Measurements from ENCODE around the gene SMPD3. TPM values are rescaled to one million over a fixed set of nuclear protein-coding genes. Genes with fewer than 3 reads are reported as not detected.

Gene SMPD3
- total RNA-seq, 1 experiment from 2014 or later, result 0.17 TPM

DNA sequence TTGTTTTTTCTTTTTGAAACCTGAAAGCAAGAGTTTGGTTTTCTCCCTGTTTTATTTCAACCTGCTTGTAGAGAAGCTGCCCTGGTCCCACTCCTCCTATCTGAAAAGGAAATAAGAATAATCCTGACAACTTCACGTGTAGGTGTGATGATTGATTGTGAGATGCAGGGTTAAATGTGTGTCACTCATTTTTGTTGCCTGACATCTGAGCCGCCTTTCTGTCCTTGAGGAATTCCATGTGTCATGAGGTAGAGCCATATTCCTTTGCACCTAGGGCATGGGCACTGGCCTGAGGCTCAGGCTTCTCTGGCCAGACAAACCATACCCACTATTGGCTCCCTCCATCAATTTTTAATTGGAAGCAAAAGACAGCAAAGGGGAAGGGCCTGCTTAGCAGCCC is 10.2 kb upstream of the SMPD3 start:
- no peak overlapping the region for H3K4me3 ChIP-seq (ENCODE audit: low read depth, low read length, poor library complexity, severe bottlenecking)
- H3K9me3 ChIP-seq (ENCODE audit: low read depth, low read length, poor library complexity, severe bottlenecking), result no peaks in the 10 kb centered on the region
- no peaks in the 10 kb centered on the region for H3K36me3 ChIP-seq (ENCODE audit: insufficient read depth, low read length, poor library complexity, severe bottlenecking)
- CTCF ChIA-PET, result no interaction called here
- no peak for TF ChIP-seq EZH2 (IDR thresholded peaks at IDR 0.05; ENCODE audit: borderline replicate concordance, low read depth, low read length, poor library complexity, severe bottlenecking)
- TF ChIP-seq, protein P1, sequence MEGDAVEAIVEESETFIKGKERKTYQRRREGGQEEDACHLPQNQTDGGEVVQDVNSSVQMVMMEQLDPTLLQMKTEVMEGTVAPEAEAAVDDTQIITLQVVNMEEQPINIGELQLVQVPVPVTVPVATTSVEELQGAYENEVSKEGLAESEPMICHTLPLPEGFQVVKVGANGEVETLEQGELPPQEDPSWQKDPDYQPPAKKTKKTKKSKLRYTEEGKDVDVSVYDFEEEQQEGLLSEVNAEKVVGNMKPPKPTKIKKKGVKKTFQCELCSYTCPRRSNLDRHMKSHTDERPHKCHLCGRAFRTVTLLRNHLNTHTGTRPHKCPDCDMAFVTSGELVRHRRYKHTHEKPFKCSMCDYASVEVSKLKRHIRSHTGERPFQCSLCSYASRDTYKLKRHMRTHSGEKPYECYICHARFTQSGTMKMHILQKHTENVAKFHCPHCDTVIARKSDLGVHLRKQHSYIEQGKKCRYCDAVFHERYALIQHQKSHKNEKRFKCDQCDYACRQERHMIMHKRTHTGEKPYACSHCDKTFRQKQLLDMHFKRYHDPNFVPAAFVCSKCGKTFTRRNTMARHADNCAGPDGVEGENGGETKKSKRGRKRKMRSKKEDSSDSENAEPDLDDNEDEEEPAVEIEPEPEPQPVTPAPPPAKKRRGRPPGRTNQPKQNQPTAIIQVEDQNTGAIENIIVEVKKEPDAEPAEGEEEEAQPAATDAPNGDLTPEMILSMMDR (conservative IDR thresholded peaks at IDR 0.05; ENCODE audit: low read depth, low read length), result no peak
- DNase-seq (ENCODE audit: low spot score), result no peak
- intact Hi-C loops (cut with micrococcal nuclease; ENCODE audit: unreplicated experiment), result no loop called here
- no TSS peak for BruUV-seq (replicated peaks)
- no peaks in the 10 kb centered on the region for H3K4me1 ChIP-seq (ENCODE audit: insufficient read depth, low read length, poor library complexity, severe bottlenecking)
- H3K27me3 ChIP-seq (replicated peaks; ENCODE audit: insufficient read depth, low read depth, low read length, poor library complexity), result peaks cover 13% of the 10 kb centered on the region
- no peak overlapping the region for H3K27ac ChIP-seq (ENCODE audit: low read depth, low read length, poor library complexity, severe bottlenecking)
- POLR2A ChIA-PET (ENCODE audit: low non-redundant PET), result no interaction called here

DNA sequence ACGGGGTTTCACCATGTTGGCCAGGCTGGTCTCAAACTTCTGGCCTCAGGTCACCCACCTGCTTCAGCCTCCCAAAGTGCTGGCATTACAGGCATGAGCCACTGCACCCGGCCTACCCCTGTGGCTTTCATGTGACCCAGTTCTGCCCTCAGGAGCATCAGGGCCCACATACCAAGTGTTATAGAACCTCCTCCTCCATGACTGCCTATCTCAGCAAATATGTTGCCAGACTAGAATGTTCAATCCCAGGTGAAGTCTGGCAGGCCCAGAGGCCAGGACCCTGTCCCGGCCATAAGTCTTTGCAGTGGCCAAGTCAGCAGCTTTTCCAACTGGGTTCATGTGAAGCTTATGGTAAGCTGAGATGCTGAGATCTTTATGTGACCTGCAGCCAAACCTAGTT is 9.8 kb upstream of the SMPD3 start:
- Histone ChIP-seq H3K36me3 (ENCODE audit: insufficient read depth, low read length, poor library complexity, severe bottlenecking) (no peaks in the 10 kb centered on the region), H3K27ac (ENCODE audit: low read depth, low read length, poor library complexity, severe bottlenecking) (no peak overlapping the region), H3K4me1 (ENCODE audit: insufficient read depth, low read length, poor library complexity, severe bottlenecking) (no peaks in the 10 kb centered on the region), H3K27me3 (replicated peaks; ENCODE audit: insufficient read depth, low read depth, low read length, poor library complexity) (peaks cover 13% of the 10 kb centered on the region), H3K9me3 (ENCODE audit: low read depth, low read length, poor library complexity, severe bottlenecking) (no peaks in the 10 kb centered on the region), H3K4me3 (ENCODE audit: low read depth, low read length, poor library complexity, severe bottlenecking) (no peak overlapping the region)
- POLR2A ChIA-PET (ENCODE audit: low non-redundant PET), result no interaction called here
- no peak for TF ChIP-seq EZH2 (IDR thresholded peaks at IDR 0.05; ENCODE audit: borderline replicate concordance, low read depth, low read length, poor library complexity, severe bottlenecking)
- TF ChIP-seq, protein P1 (conservative IDR thresholded peaks at IDR 0.05; ENCODE audit: low read depth, low read length), result no peak
- DNase-seq (ENCODE audit: low spot score), result no peak
- BruUV-seq (replicated peaks), result no TSS peak
- CTCF ChIA-PET, result no interaction called here
- intact Hi-C loops (cut with micrococcal nuclease; ENCODE audit: unreplicated experiment), result no loop called here

DNA sequence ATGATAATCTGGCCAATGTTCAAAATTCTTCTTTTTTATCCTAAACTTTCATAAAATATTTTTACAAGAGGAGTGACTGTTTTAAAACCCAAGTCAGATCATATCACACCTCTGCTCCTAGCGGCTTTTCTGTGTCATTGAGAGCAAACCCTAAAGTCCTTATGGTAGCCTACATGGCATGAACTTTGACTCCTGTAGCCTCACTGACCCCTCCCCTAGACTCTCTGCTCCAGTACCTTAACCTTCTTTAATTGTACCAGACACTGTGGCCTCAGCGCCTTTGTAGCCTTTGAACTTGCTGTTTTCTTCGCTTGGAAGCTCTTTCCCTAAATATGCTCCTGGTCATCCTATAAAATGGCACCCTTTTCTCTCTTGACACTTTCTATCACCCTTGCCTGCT is 7.3 kb upstream of the SMPD3 start:
- Histone ChIP-seq H3K4me1 (ENCODE audit: insufficient read depth, low read length, poor library complexity, severe bottlenecking) (no peaks in the 10 kb centered on the region), H3K9me3 (ENCODE audit: low read depth, low read length, poor library complexity, severe bottlenecking) (no peaks in the 10 kb centered on the region), H3K36me3 (ENCODE audit: insufficient read depth, low read length, poor library complexity, severe bottlenecking) (no peaks in the 10 kb centered on the region), H3K27ac (ENCODE audit: low read depth, low read length, poor library complexity, severe bottlenecking) (no peak overlapping the region), H3K27me3 (replicated peaks; ENCODE audit: insufficient read depth, low read depth, low read length, poor library complexity) (peaks cover 6% of the 10 kb centered on the region), H3K4me3 (ENCODE audit: low read depth, low read length, poor library complexity, severe bottlenecking) (no peak overlapping the region)
- intact Hi-C loops (cut with micrococcal nuclease; ENCODE audit: unreplicated experiment), result no loop called here
- TF ChIP-seq, protein P1 (conservative IDR thresholded peaks at IDR 0.05; ENCODE audit: low read depth, low read length), result no peak
- no peak for TF ChIP-seq EZH2 (IDR thresholded peaks at IDR 0.05; ENCODE audit: borderline replicate concordance, low read depth, low read length, poor library complexity, severe bottlenecking)
- DNase-seq (ENCODE audit: low spot score), result no peak
- BruUV-seq (replicated peaks), result no TSS peak
- CTCF ChIA-PET, result no interaction called here
- POLR2A ChIA-PET (ENCODE audit: low non-redundant PET), result no interaction called here
